ENCODE data around the gene PEBP1. TPM values are rescaled to one million over a fixed set of nuclear protein-coding genes. Genes with fewer than 3 reads are reported as not detected.

PEBP1 gene
- total and polyA plus RNA-seq, 10 of the 15 experiments (the other 5 are each of a cell fraction or from before 2014, with no cell fraction given): 79.4 to 415 (median 206) TPM

DNA sequence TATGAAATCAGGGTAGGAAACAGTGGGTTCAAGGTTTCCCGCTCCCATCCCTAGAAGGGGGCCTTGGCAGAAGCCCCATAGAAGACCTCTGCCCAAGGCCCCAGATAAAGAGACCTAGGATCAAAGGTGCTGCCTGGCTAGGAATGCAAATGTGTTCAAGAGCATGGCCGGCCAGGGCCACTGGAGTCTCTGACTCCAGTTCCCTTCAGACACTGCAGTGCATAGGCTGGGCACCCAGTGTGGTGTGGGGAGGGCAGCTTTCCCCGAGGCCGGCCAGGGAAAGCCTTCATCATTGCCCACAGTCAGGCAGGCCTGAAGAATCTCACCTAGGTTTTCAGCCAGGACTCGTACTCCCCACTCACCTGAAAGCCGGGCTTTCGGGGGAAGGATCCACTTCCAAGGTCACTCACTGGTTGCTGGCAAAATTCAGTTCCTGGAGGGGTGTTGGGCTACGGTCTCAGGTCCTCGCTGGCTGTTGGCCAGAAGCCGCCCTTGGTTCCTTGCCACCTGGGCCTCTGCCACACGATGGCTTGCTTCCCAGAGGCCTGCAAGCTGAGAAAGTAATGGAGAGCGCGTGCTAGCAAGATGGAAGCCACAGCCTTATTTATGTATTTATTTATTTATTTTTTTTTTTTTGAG is 9.7 kb upstream of the PEBP1 start:
- no peak for FAIRE-seq
- in situ Hi-C loops (cut with MboI) (loop anchor here (25.0 kb wide), 1 partner anchor 1536 kb away; the partner anchor contains the start of gene PRKAB1), intact Hi-C loops (cut with micrococcal nuclease; ENCODE audit: unreplicated experiment) (no loop called here)
- ATAC-seq: no peak
- ChIA-PET POLR2A (interaction anchor here (0.7 kb wide), 2 partner anchors 20 to 63 kb away, joined by 3 to 10 read pairs; no protein-coding TSS in a partner anchor), SMC1A (ENCODE audit: uncharacterized antibody, unreplicated experiment) (no interaction called here), RAD21 (ENCODE audit: unreplicated experiment) (interaction anchor here (0.6 kb wide), 1 partner anchor 233 kb away, joined by 3 read pairs; no protein-coding TSS in a partner anchor), CTCF (interaction anchor here (1.7 kb wide), 1 partner anchor 249 kb away, joined by 5 read pairs; no protein-coding TSS in a partner anchor)
- no peaks in the 10 kb centered on the region; the same call in 2 of the 3 replicates for H3K9me3 ChIP-seq (replicated peaks; ENCODE audit: control insufficient read depth, insufficient read depth, low read length)
- DNase-seq (ENCODE audit: low read depth, low spot score): no peak
- H3K27ac ChIP-seq (ENCODE audit: control insufficient read depth, insufficient read depth): no peak overlapping the region
- H3K36me3 ChIP-seq (ENCODE audit: control insufficient read depth in 2 of 2, insufficient read depth in 2 of 2, low read length in 1 of 2): no peaks in the 10 kb centered on the region; a peak in 1 of 4 replicates
- no peaks in the 10 kb centered on the region for H3K79me2 ChIP-seq (ENCODE audit: control insufficient read depth, insufficient read depth, low read length)
- no peak overlapping the region for H3K9ac ChIP-seq (ENCODE audit: control insufficient read depth, insufficient read depth, low read length)
- H3K4me3 ChIP-seq: no peak overlapping the region
- no TSS peak for BruUV-seq (replicated peaks)
- H3K4me2 ChIP-seq (ENCODE audit: control insufficient read depth, insufficient read depth): no peak overlapping the region
- H3K27me3 ChIP-seq (replicated peaks in 1 of 2; ENCODE audit: control insufficient read depth in 2 of 2, insufficient read depth in 2 of 2, low read length in 1 of 2): no peaks in the 10 kb centered on the region
- no peaks in the 10 kb centered on the region for H4K20me1 ChIP-seq (ENCODE audit: control insufficient read depth, insufficient read depth)
- 90% methylated on average over 13 of the region's 13 CpGs for WGBS (ENCODE audit: insufficient coverage, insufficient replicate concordance, low lambda C conversion rate, missing lambda C conversion rate)
- TF ChIP-seq ZZZ3 (IDR thresholded peaks at IDR 0.05; ENCODE audit: control insufficient read depth, insufficient read length, low read depth) (no peak), IKZF1 (conservative IDR thresholded peaks at IDR 0.05) (no peak), TAF1 (IDR thresholded peaks at IDR 0.05; ENCODE audit: borderline replicate concordance, low read depth, low read length) (no peak), TARDBP (IDR thresholded peaks at IDR 0.05; ENCODE audit: borderline replicate concordance) (no peak), PAX5 (IDR thresholded peaks at IDR 0.05; ENCODE audit: borderline replicate concordance, low read depth, low read length) (no peak), POLR2A (IDR thresholded peaks at IDR 0.05; ENCODE audit: low read depth, low read length) (no peak), RBBP5 (conservative IDR thresholded peaks at IDR 0.05) (no peak), NFYA (IDR thresholded peaks at IDR 0.05; ENCODE audit: borderline replicate concordance, low read depth, low read length) (no peak), BHLHE40 (IDR thresholded peaks at IDR 0.05; ENCODE audit: borderline replicate concordance in 1 of 2, low read depth in 2 of 2, low read length in 1 of 2) (no peak), TCF12 (IDR thresholded peaks at IDR 0.05; ENCODE audit: low read depth, low read length) (no peak), ZNF622 (IDR thresholded peaks at IDR 0.05) (no peak), SMC3 (IDR thresholded peaks at IDR 0.05; ENCODE audit: borderline replicate concordance, low read length) (no peak)
- TF ChIP-seq, protein P1, sequence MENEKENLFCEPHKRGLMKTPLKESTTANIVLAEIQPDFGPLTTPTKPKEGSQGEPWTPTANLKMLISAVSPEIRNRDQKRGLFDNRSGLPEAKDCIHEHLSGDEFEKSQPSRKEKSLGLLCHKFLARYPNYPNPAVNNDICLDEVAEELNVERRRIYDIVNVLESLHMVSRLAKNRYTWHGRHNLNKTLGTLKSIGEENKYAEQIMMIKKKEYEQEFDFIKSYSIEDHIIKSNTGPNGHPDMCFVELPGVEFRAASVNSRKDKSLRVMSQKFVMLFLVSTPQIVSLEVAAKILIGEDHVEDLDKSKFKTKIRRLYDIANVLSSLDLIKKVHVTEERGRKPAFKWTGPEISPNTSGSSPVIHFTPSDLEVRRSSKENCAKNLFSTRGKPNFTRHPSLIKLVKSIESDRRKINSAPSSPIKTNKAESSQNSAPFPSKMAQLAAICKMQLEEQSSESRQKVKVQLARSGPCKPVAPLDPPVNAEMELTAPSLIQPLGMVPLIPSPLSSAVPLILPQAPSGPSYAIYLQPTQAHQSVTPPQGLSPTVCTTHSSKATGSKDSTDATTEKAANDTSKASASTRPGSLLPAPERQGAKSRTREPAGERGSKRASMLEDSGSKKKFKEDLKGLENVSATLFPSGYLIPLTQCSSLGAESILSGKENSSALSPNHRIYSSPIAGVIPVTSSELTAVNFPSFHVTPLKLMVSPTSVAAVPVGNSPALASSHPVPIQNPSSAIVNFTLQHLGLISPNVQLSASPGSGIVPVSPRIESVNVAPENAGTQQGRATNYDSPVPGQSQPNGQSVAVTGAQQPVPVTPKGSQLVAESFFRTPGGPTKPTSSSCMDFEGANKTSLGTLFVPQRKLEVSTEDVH (IDR thresholded peaks at IDR 0.05; ENCODE audit: low read depth, partially characterized antibody): no peak
- TF ChIP-seq, protein P2, sequence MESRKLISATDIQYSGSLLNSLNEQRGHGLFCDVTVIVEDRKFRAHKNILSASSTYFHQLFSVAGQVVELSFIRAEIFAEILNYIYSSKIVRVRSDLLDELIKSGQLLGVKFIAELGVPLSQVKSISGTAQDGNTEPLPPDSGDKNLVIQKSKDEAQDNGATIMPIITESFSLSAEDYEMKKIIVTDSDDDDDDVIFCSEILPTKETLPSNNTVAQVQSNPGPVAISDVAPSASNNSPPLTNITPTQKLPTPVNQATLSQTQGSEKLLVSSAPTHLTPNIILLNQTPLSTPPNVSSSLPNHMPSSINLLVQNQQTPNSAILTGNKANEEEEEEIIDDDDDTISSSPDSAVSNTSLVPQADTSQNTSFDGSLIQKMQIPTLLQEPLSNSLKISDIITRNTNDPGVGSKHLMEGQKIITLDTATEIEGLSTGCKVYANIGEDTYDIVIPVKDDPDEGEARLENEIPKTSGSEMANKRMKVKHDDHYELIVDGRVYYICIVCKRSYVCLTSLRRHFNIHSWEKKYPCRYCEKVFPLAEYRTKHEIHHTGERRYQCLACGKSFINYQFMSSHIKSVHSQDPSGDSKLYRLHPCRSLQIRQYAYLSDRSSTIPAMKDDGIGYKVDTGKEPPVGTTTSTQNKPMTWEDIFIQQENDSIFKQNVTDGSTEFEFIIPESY (IDR thresholded peaks at IDR 0.05): no peak
- TF ChIP-seq, protein P3, sequence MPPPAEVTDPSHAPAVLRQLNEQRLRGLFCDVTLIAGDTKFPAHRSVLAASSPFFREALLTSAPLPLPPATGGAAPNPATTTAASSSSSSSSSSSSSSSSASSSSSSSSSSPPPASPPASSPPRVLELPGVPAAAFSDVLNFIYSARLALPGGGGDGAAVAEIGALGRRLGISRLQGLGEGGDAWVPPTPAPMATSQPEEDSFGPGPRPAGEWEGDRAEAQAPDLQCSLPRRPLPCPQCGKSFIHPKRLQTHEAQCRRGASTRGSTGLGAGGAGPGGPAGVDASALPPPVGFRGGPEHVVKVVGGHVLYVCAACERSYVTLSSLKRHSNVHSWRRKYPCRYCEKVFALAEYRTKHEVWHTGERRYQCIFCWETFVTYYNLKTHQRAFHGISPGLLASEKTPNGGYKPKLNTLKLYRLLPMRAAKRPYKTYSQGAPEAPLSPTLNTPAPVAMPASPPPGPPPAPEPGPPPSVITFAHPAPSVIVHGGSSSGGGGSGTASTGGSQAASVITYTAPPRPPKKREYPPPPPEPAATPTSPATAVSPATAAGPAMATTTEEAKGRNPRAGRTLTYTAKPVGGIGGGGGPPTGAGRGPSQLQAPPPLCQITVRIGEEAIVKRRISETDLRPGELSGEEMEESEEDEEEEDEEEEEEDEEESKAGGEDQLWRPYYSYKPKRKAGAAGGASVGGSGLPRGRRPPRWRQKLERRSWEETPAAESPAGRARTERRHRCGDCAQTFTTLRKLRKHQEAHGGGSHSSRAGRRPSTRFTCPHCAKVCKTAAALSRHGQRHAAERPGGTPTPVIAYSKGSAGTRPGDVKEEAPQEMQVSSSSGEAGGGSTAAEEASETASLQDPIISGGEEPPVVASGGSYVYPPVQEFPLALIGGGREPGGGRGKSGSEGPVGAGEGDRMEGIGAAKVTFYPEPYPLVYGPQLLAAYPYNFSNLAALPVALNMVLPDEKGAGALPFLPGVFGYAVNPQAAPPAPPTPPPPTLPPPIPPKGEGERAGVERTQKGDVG (CRISPR knock-in tag; IDR thresholded peaks at IDR 0.05): no peak
- H3K4me1 ChIP-seq (ENCODE audit: control insufficient read depth, insufficient read depth, low read length): no peaks in the 10 kb centered on the region
- H2AFZ ChIP-seq (ENCODE audit: control insufficient read depth, low read depth, low read length): no peak overlapping the region

Data from GM12878 (cell line).